Epithelial cell of proximal tubule (primary cell): ENCODE results near the gene UBE3D. TPM values are rescaled to one million over a fixed set of nuclear protein-coding genes. Genes with fewer than 3 reads are reported as not detected.
A peak's percentile ranks its signal among the peaks of the same experiment; 100 is the strongest.

Experiments used
- DNase-seq: peaks from one replicate; pipeline ENCODE4 v3.0.0-alpha.2; 2011; ENCODE audit warnings: low read depth
- H3K4me3 ChIP-seq: 2 replicates; pipeline ENCODE4 v1.5.1; 2011; ENCODE audit warnings: low read depth, mild to moderate bottlenecking, low read length
- CTCF ChIP-seq: conservative IDR thresholded peaks from 2 replicates; pipeline ENCODE4 v1.5.1; 2012; ENCODE audit warnings: low read depth, mild to moderate bottlenecking, low read length
- total RNA-seq: library from RNA; depleted of rRNA; stranded (reverse); fragments of >200 nt; gene quantifications from 2 replicates; pipeline ENCODE4 v1.2.3, GENCODE V29; 2015

Gene UBE3D
- total RNA-seq, 1 donor from 2014 or later = 5.9 TPM

- DNase-seq = no peak
- TF ChIP-seq CTCF = no peak
- no peak overlapping the region for H3K4me3 ChIP-seq
Observed at GRCh38 chr6:82996156-82996555, 69.5 kb downstream of the UBE3D start.

- no peak overlapping the region for H3K4me3 ChIP-seq
- DNase-seq = no peak
- no peak for TF ChIP-seq CTCF
Observed at GRCh38 chr6:82995066-82995465, 70.6 kb downstream of the UBE3D start.

GRCh38 chr6:82989736-82990290 lies 75.8 kb downstream of the UBE3D start:
- peak; percentile 48 for DNase-seq

GRCh38 chr6:82988930-82989351 lies 76.7 kb downstream of the UBE3D start:
- DNase-seq = no peak
- no peak for TF ChIP-seq CTCF
- no peak overlapping the region for H3K4me3 ChIP-seq

More at GRCh38 chr6:82989736-82990290, 75.8 kb downstream of the UBE3D start:
- peak; percentile 9 for TF ChIP-seq CTCF
- H3K4me3 ChIP-seq = no peak overlapping the region

- H3K4me3 ChIP-seq = no peak overlapping the region
- DNase-seq = no peak
- TF ChIP-seq CTCF = no peak
Observed at GRCh38 chr6:82987951-82988350, 77.7 kb downstream of the UBE3D start.

- no peak for DNase-seq
- no peak for TF ChIP-seq CTCF
- no peak overlapping the region for H3K4me3 ChIP-seq
Observed at GRCh38 chr6:82987416-82987815, 78.2 kb downstream of the UBE3D start.

GRCh38 chr6:82984720-82985119 lies 80.9 kb downstream of the UBE3D start:
- no peak overlapping the region for H3K4me3 ChIP-seq
- DNase-seq = no peak
- no peak for TF ChIP-seq CTCF
